Heart left ventricle (tissue), 16 donors: ENCODE measurements around the gene SLC6A18. TPM values are rescaled to one million over a fixed set of nuclear protein-coding genes. Genes with fewer than 3 reads are reported as not detected.
A peak's percentile ranks its signal among the peaks of the same experiment; 100 is the strongest.

ENCODE experiments used
- ATAC-seq, 4 donors: fragments of 200-7000 bp; cut with Tn5 transposase; one replicate each; pipeline ENCODE4 v1.9.1; 2020 to 2022; ENCODE audit warnings: moderate library complexity in 4 of 4, mild to moderate bottlenecking in 3 of 4, moderate number of reproducible peaks in 1 of 4
- DNase-seq, 5 donors: peaks; one replicate each; pipeline ENCODE4 v3.0.0-alpha.2; 2020
- H3K27ac ChIP-seq, 12 donors: fragments of 200-600 bp; sonication (generic) in 4 of 12; one replicate each; pipeline versions ENCODE4 v1.5.0 to v1.8.0; 2016 to 2022; ENCODE audit warnings: mild to moderate bottlenecking in 2 of 12
- H3K27me3 ChIP-seq, 9 donors: fragments of 200-600 bp; sonication (generic) in 2 of 9; one replicate each; pipeline versions ENCODE4 v1.5.1 to v1.8.0; 2016 to 2022; ENCODE audit warnings: mild to moderate bottlenecking in 3 of 9
- H3K36me3 ChIP-seq, 9 donors: fragments of 200-600 bp; sonication (generic) in 2 of 9; one replicate each; pipeline versions ENCODE4 v1.5.0 to v1.8.0; 2018 to 2022; ENCODE audit warnings: mild to moderate bottlenecking in 2 of 9
- H3K4me1 ChIP-seq, 12 donors: fragments of 200-600 bp; sonication (generic) in 4 of 12; one replicate each; pipeline versions ENCODE4 v1.5.0 to v1.8.0; 2016 to 2022; ENCODE audit warnings: mild to moderate bottlenecking in 3 of 12
- H3K4me3 ChIP-seq, 12 donors: fragments of 200-600 bp; sonication (generic) in 4 of 12; one replicate each; pipeline versions ENCODE4 v1.5.0 to v1.8.0; 2017 to 2022; ENCODE audit warnings: mild to moderate bottlenecking in 9 of 12, moderate library complexity in 4 of 12
- H3K9me3 ChIP-seq, 12 donors: fragments of 200-600 bp; sonication (generic) in 4 of 12; one replicate each; pipeline versions ENCODE4 v1.5.0 to v1.8.0; 2016 to 2022; ENCODE audit warnings: mild to moderate bottlenecking in 1 of 12
- POLR2A ChIP-seq, 2 donors: fragments of 450-650 bp; IDR thresholded peaks; one replicate each; pipeline ENCODE4 v1.6.1; 2017; ENCODE audit warnings: antibody characterized with exemption in 2 of 2, mild to moderate bottlenecking in 2 of 2, moderate library complexity in 2 of 2
- WGBS, 4 donors: extraction: QIAGEN DNeasy Blood & Tissue Kit in 2 of 4; methylation state at CpG; one replicate each; pipeline versions ENCODE4 v1.1.5 to v1.1.7; 2013 to 2018; 5-methylcytosine and 5-hydroxymethylcytosine counted together
- intact Hi-C, 10 donors: fragments of 100-400 bp; cut with DNase I; formaldehyde crosslinking; loops; one replicate each; pipeline versions ENCODE4 v1.11.1 to v1.14.2; 2022
- polyA plus RNA-seq, 2 donors: library from polyadenylated mRNA; stranded (reverse); fragments of 200-250 nt; gene quantifications; one replicate each; pipeline ENCODE4 v1.2.3, GENCODE V29; 2013
- total RNA-seq, 9 donors: library from RNA; depleted of rRNA in 2 of 9; stranded (reverse); fragments of >200 nt in 2 of 9; fragmentation: NEBNext Ultra II Directional in 3 of 9; extraction: Animal tissue kit (Norgen Biotek cat#: 25700) in 3 of 9; gene quantifications; one replicate each; pipeline versions ENCODE4 v1.1.0 to v1.2.4, GENCODE V29; 2016 to 2023
- TF ChIP-seq, protein P1 (sequence below), 12 donors: fragments of 200-600 bp; sonication (generic) in 4 of 12; IDR thresholded peaks; one replicate each; pipeline versions ENCODE4 v1.5.0 to v1.8.0; 2018 to 2022; ENCODE audit warnings: antibody characterized with exemption in 12 of 12, mild to moderate bottlenecking in 5 of 12
- donor health status: ischemic (EF 13 %, LVEDD 7.1; RV severe dilation, severe dysfunction).
- donor health status: healthy with polysubstance abuse.
- donor health status: DM: no; HTN: yes; CAD: no.
- donor health status: DM: no; HTN: no; CAD: no.
- donor health status: ischemic (EF 25% LVEDD 6.9; RV normal size, moderate dysfunction).
- donor health status: ischemic (EF 25% LVEDD 5.7; RV mildly dilated, moderate dysfunction).
- donor health status: healthy.
- donor health status: DM: yes; HTN: yes; CAD: no.
- donor health status: ischemic (EF 35%, LVEDD 5.7; RV mildly dilated, moderate dysfunction).
- donor health status: nonischemic (EF 11% LVEDD 7.7; RV severe dilation, severe dysfunction).
- donor health status: DM: yes; HTN: yes; CAD: no.
- donor health status: PGD.
- donor health status: ischemic (EF 29% LVEDD 5.4; RV normal size, mild dysfunction).
- donor health status: nonischemic (EF 23%, LVEDD 6.1; RV moderate dilation, normal function).

SLC6A18 gene
- total and polyA plus RNA-seq, 11 donors: not detected

GRCh38 chr5:1292139-1292538, 67.0 kb downstream of the SLC6A18 start:
- no peak for ATAC-seq
- H3K9me3 ChIP-seq: peaks cover 0 to 5% (median 0%) of the 10 kb centered on the region in 12 donors
- DNase-seq: peak in 1 of 5 donors; percentile 16
- H3K36me3 ChIP-seq: no peaks in the 10 kb centered on the region
- intact Hi-C loops: no loop called here
- TF ChIP-seq POLR2A (IDR thresholded peaks at IDR 0.05): no peak
- TF ChIP-seq, protein P1, sequence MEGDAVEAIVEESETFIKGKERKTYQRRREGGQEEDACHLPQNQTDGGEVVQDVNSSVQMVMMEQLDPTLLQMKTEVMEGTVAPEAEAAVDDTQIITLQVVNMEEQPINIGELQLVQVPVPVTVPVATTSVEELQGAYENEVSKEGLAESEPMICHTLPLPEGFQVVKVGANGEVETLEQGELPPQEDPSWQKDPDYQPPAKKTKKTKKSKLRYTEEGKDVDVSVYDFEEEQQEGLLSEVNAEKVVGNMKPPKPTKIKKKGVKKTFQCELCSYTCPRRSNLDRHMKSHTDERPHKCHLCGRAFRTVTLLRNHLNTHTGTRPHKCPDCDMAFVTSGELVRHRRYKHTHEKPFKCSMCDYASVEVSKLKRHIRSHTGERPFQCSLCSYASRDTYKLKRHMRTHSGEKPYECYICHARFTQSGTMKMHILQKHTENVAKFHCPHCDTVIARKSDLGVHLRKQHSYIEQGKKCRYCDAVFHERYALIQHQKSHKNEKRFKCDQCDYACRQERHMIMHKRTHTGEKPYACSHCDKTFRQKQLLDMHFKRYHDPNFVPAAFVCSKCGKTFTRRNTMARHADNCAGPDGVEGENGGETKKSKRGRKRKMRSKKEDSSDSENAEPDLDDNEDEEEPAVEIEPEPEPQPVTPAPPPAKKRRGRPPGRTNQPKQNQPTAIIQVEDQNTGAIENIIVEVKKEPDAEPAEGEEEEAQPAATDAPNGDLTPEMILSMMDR (IDR thresholded peaks at IDR 0.05): no peak
- no peak overlapping the region for H3K4me3 ChIP-seq
- peaks cover 21 to 55% (median 33%) of the 10 kb centered on the region in 9 donors for H3K27me3 ChIP-seq
- H3K4me1 ChIP-seq: peaks cover 0 to 14% (median 0%) of the 10 kb centered on the region in 12 donors
- 66 to 80% (median 69%) methylated on average over 6 of the region's 6 CpGs for WGBS, 4 donors
- H3K27ac ChIP-seq: no peak overlapping the region

DNA sequence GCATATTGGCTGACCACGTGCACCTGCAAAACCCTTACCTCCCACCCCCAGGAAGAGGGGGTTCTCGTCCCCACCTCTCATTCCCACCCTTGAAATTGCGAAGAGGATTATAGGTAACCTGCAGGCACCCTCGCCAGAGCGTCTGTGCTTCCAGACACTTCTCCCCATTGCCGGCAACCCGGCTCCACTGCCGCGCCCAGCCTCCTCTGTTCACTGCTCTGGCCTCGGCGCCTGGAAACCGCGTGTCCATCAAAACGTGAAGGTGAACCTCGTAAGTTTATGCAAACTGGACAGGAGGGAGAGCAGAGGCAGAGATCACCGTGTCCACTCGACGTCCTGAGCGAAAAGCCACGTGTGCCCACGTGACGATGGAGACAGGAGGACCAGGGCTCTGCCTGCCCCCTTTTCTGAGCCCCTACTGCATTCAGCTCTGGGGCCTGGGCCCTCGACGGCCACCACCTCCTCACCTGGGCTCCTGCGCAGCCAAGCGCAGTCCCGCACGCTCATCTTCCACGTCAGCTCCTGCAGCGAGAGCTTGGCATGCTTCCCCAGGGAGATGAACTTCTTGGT, 67.8 kb downstream of the SLC6A18 start:
- intact Hi-C loops: no loop called here
- ATAC-seq (no peak), DNase-seq (peak in 1 of 5 donors; percentile 44)
- no peaks in the 10 kb centered on the region for H3K36me3 ChIP-seq
- H3K27ac ChIP-seq: no peak overlapping the region
- H3K9me3 ChIP-seq: peaks cover 0 to 5% (median 0%) of the 10 kb centered on the region in 12 donors
- 86 to 88% (median 87%) methylated on average over 30 of the region's 30 CpGs for WGBS, 4 donors
- no peak overlapping the region for H3K4me3 ChIP-seq
- peaks cover 0 to 14% (median 0%) of the 10 kb centered on the region in 12 donors for H3K4me1 ChIP-seq
- peaks cover 21 to 59% (median 33%) of the 10 kb centered on the region in 9 donors for H3K27me3 ChIP-seq
- TF ChIP-seq, protein P1 (IDR thresholded peaks at IDR 0.05): no peak
- TF ChIP-seq POLR2A (IDR thresholded peaks at IDR 0.05): no peak

DNA sequence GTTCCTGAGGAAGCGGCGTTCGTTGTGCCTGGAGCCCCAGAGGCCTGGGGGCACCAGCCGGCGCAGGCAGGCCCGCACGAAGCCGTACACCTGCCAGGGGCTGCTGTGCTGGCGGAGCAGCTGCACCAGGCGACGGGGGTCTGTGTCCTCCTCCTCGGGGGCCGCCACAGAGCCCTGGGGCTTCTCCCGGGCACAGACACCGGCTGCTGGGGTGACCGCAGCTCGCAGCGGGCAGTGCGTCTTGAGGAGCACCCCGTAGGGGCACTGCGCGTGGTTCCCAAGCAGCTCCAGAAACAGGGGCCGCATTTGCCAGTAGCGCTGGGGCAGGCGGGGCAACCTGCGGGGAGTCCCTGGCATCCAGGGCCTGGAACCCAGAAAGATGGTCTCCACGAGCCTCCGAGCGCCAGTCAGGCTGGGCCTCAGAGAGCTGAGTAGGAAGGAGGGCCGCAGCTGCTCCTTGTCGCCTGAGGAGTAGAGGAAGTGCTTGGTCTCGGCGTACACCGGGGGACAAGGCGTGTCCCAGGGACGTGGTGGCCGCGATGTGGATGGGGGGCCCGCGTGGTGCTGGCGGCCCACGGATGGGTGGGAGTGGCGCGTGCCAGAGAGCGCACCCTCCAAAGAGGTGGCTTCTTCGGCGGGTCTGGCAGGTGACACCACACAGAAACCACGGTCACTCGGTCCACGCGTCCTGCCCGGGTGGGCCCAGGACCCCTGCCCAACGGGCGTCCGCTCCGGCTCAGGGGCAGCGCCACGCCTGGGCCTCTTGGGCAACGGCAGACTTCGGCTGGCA, 68.4 kb downstream of the SLC6A18 start:
- intact Hi-C loops: no loop called here
- DNase-seq (peak in 1 of 5 donors; percentile 58), ATAC-seq (no peak)
- Histone ChIP-seq H3K4me1 (peaks cover 0 to 14% (median 0%) of the 10 kb centered on the region in 12 donors), H3K27me3 (peaks cover 21 to 64% (median 33%) of the 10 kb centered on the region in 9 donors), H3K9me3 (no peaks in the 10 kb centered on the region), H3K4me3 (no peak overlapping the region), H3K27ac (no peak overlapping the region), H3K36me3 (no peaks in the 10 kb centered on the region)
- WGBS, 4 donors: 90 to 94% (median 92%) methylated on average over 40 to 60 of the region's 60 CpGs
- TF ChIP-seq, protein P1 (IDR thresholded peaks at IDR 0.05): no peak
- TF ChIP-seq POLR2A (IDR thresholded peaks at IDR 0.05): no peak

GRCh38 chr5:1294206-1294834, 69.1 kb downstream of the SLC6A18 start:
- DNase-seq (peak in 1 of 5 donors; percentile 57), ATAC-seq (no peak)
- intact Hi-C loops: no loop called here
- peaks cover 21 to 64% (median 33%) of the 10 kb centered on the region in 9 donors for H3K27me3 ChIP-seq
- H3K4me1 ChIP-seq: peaks cover 0 to 14% (median 0%) of the 10 kb centered on the region in 12 donors
- H3K36me3 ChIP-seq: no peaks in the 10 kb centered on the region
- H3K9me3 ChIP-seq: no peaks in the 10 kb centered on the region
- no peak for TF ChIP-seq POLR2A (IDR thresholded peaks at IDR 0.05)
- TF ChIP-seq, protein P1 (IDR thresholded peaks at IDR 0.05): no peak
- 28 to 74% (median 39%) methylated on average over 21 to 69 of the region's 69 CpGs for WGBS, 4 donors
- H3K27ac ChIP-seq: no peak overlapping the region
- H3K4me3 ChIP-seq: peak overlapping the region in 1 of 12 donors; percentile 10
